ENCODE data around the gene PGLYRP3. TPM values are rescaled to one million over a fixed set of nuclear protein-coding genes. Genes with fewer than 3 reads are reported as not detected.

Gene PGLYRP3
- total RNA-seq, 1 experiment from 2014 or later, result not detected

- no peak for DNase-seq
These were observed 4.2 kb downstream of the PGLYRP3 start for GRCh38 chr1:153308540-153308939.

GRCh38 chr1:153307221-153307600, 5.5 kb downstream of the PGLYRP3 start:
- Histone ChIP-seq H3K9me3 (replicated peaks) (no peaks in the 10 kb centered on the region), H3K36me3 (no peaks in the 10 kb centered on the region), H3K4me1 (no peaks in the 10 kb centered on the region), H3K27me3 (no peaks in the 10 kb centered on the region), H3K4me3 (no peak overlapping the region), H3K27ac (no peak overlapping the region)
- no peak for DNase-seq

More at GRCh38 chr1:153308540-153308939, 4.2 kb downstream of the PGLYRP3 start:
- Histone ChIP-seq H3K27ac (no peak overlapping the region), H3K4me3 (no peak overlapping the region), H3K27me3 (no peaks in the 10 kb centered on the region), H3K36me3 (no peaks in the 10 kb centered on the region), H3K9me3 (replicated peaks) (no peaks in the 10 kb centered on the region), H3K4me1 (no peaks in the 10 kb centered on the region)

- Histone ChIP-seq H3K9me3 (replicated peaks) (no peaks in the 10 kb centered on the region), H3K36me3 (no peaks in the 10 kb centered on the region), H3K4me1 (no peaks in the 10 kb centered on the region), H3K4me3 (no peak overlapping the region), H3K27me3 (no peaks in the 10 kb centered on the region), H3K27ac (no peak overlapping the region)
- no peak for DNase-seq
These were observed 6.2 kb downstream of the PGLYRP3 start for GRCh38 chr1:153306303-153307220.

GRCh38 chr1:153305682-153306081, 7.1 kb downstream of the PGLYRP3 start:
- no peak for DNase-seq
- Histone ChIP-seq H3K36me3 (no peaks in the 10 kb centered on the region), H3K27me3 (no peaks in the 10 kb centered on the region), H3K4me1 (no peaks in the 10 kb centered on the region), H3K27ac (no peak overlapping the region), H3K9me3 (replicated peaks) (no peaks in the 10 kb centered on the region), H3K4me3 (no peak overlapping the region)

- Histone ChIP-seq H3K36me3 (no peaks in the 10 kb centered on the region), H3K4me3 (no peak overlapping the region), H3K27me3 (no peaks in the 10 kb centered on the region), H3K9me3 (replicated peaks) (no peaks in the 10 kb centered on the region), H3K4me1 (no peaks in the 10 kb centered on the region), H3K27ac (no peak overlapping the region)
- no peak for DNase-seq
These were observed 10.4 kb downstream of the PGLYRP3 start for GRCh38 chr1:153302308-153302707.

GRCh38 chr1:153293851-153294250, 18.9 kb downstream of the PGLYRP3 start:
- no peaks in the 10 kb centered on the region for H3K4me1 ChIP-seq
- no peaks in the 10 kb centered on the region for H3K9me3 ChIP-seq (replicated peaks)

GRCh38 chr1:153293480-153293775, 19.3 kb downstream of the PGLYRP3 start:
- H3K27ac ChIP-seq, result no peak overlapping the region
- no peaks in the 10 kb centered on the region for H3K9me3 ChIP-seq (replicated peaks)
- DNase-seq, result no peak
- H3K4me1 ChIP-seq, result no peaks in the 10 kb centered on the region
- no peak overlapping the region for H3K4me3 ChIP-seq
- H3K27me3 ChIP-seq, result no peaks in the 10 kb centered on the region
- no peaks in the 10 kb centered on the region for H3K36me3 ChIP-seq

More at GRCh38 chr1:153293851-153294250, 18.9 kb downstream of the PGLYRP3 start:
- no peak for DNase-seq
- Histone ChIP-seq H3K27ac (no peak overlapping the region), H3K4me3 (no peak overlapping the region), H3K27me3 (no peaks in the 10 kb centered on the region), H3K36me3 (no peaks in the 10 kb centered on the region)

- H3K36me3 ChIP-seq, result no peaks in the 10 kb centered on the region
- no peaks in the 10 kb centered on the region for H3K27me3 ChIP-seq
- no peaks in the 10 kb centered on the region for H3K4me1 ChIP-seq
- no peak overlapping the region for H3K4me3 ChIP-seq
- H3K9me3 ChIP-seq (replicated peaks), result no peaks in the 10 kb centered on the region
- no peak overlapping the region for H3K27ac ChIP-seq
- DNase-seq, result no peak
These were observed 19.8 kb downstream of the PGLYRP3 start for GRCh38 chr1:153292740-153293479.

GRCh38 chr1:153292185-153292584, 20.6 kb downstream of the PGLYRP3 start:
- no peaks in the 10 kb centered on the region for H3K27me3 ChIP-seq
- H3K27ac ChIP-seq, result no peak overlapping the region
- H3K4me1 ChIP-seq, result no peaks in the 10 kb centered on the region
- H3K36me3 ChIP-seq, result no peaks in the 10 kb centered on the region
- H3K9me3 ChIP-seq (replicated peaks), result no peaks in the 10 kb centered on the region
- H3K4me3 ChIP-seq, result no peak overlapping the region
- no peak for DNase-seq

- H3K27me3 ChIP-seq, result no peaks in the 10 kb centered on the region
- no peaks in the 10 kb centered on the region for H3K9me3 ChIP-seq (replicated peaks)
- no peaks in the 10 kb centered on the region for H3K4me1 ChIP-seq
- H3K27ac ChIP-seq, result no peak overlapping the region
- no peaks in the 10 kb centered on the region for H3K36me3 ChIP-seq
- DNase-seq, result no peak
- no peak overlapping the region for H3K4me3 ChIP-seq
These were observed 21.2 kb downstream of the PGLYRP3 start for GRCh38 chr1:153291514-153291913.

GRCh38 chr1:153288634-153289275, 24.0 kb downstream of the PGLYRP3 start:
- Histone ChIP-seq H3K9me3 (replicated peaks) (no peaks in the 10 kb centered on the region), H3K27me3 (no peaks in the 10 kb centered on the region), H3K36me3 (no peaks in the 10 kb centered on the region), H3K27ac (no peak overlapping the region), H3K4me1 (no peaks in the 10 kb centered on the region), H3K4me3 (no peak overlapping the region)
- peak; percentile 13 to 38 for DNase-seq

GRCh38 chr1:153277852-153278251, 34.9 kb downstream of the PGLYRP3 start:
- no peak for DNase-seq
- Histone ChIP-seq H3K4me3 (no peak overlapping the region), H3K27ac (no peak overlapping the region), H3K27me3 (no peaks in the 10 kb centered on the region), H3K9me3 (replicated peaks) (no peaks in the 10 kb centered on the region), H3K36me3 (no peaks in the 10 kb centered on the region), H3K4me1 (no peaks in the 10 kb centered on the region)

- H3K9me3 ChIP-seq (replicated peaks), result no peaks in the 10 kb centered on the region
- H3K27me3 ChIP-seq, result 0 out of 2 replicates have a peak, but pooled peaks cover 4% of the 10 kb centered on the region
- no peaks in the 10 kb centered on the region for H3K36me3 ChIP-seq
- no peak overlapping the region for H3K4me3 ChIP-seq
- no peaks in the 10 kb centered on the region for H3K4me1 ChIP-seq
- DNase-seq, result no peak
- no peak overlapping the region for H3K27ac ChIP-seq
These were observed 40.6 kb downstream of the PGLYRP3 start for GRCh38 chr1:153272186-153272585.

- no peaks in the 10 kb centered on the region for H3K4me1 ChIP-seq
- no peaks in the 10 kb centered on the region for H3K9me3 ChIP-seq (replicated peaks)
- no peak overlapping the region for H3K4me3 ChIP-seq
- 0 out of 2 replicates have a peak, but pooled peaks cover 4% of the 10 kb centered on the region for H3K27me3 ChIP-seq
- H3K36me3 ChIP-seq, result no peaks in the 10 kb centered on the region
- H3K27ac ChIP-seq, result no peak overlapping the region
- no peak for DNase-seq
These were observed 41.0 kb downstream of the PGLYRP3 start for GRCh38 chr1:153271711-153272110.

GRCh38 chr1:153265457-153265856, 47.3 kb downstream of the PGLYRP3 start:
- Histone ChIP-seq H3K27ac (no peak overlapping the region), H3K9me3 (replicated peaks) (no peaks in the 10 kb centered on the region), H3K27me3 (peaks cover 4% of the 10 kb centered on the region; the same call in 1 of the 2 replicates), H3K4me3 (no peak overlapping the region), H3K4me1 (no peaks in the 10 kb centered on the region), H3K36me3 (no peaks in the 10 kb centered on the region)
- DNase-seq, result no peak
